WI38 (cell line): ENCODE measurements around the gene LLPH.

Experiments
- H3K4me3 ChIP-seq: 2 replicates; pipeline ENCODE4 v1.5.1; 2011; ENCODE audit warnings: low read depth, mild to moderate bottlenecking, control low read depth, low read length
- TF ChIP-seq, protein P1 (sequence below): IDR thresholded peaks from 2 replicates; pipeline ENCODE4 v1.5.1; 2012; ENCODE audit warnings: low read depth, mild to moderate bottlenecking, control low read depth, low read length

Gene LLPH

DNA sequence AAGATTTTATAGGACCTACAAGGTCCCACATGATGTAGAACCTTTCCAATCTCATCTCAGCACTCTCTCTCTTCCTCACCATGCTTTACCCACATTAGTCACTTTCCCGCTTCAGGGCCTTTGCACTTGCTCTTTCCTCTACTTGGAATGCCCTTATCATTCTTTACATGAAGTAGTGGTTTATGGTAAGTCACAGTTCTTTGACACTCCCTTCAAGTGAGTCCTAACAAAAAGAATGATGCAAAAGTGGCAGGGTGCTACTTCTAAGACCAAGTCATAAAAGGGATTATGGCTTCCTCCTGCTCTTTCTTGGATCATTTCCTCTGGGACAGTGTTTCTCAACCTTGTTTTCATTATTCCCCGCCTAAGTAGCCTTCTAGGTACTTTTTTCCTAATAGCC is 26.1 kb upstream of the LLPH start:
- H3K4me3 ChIP-seq: no peak overlapping the region
- TF ChIP-seq, protein P1, sequence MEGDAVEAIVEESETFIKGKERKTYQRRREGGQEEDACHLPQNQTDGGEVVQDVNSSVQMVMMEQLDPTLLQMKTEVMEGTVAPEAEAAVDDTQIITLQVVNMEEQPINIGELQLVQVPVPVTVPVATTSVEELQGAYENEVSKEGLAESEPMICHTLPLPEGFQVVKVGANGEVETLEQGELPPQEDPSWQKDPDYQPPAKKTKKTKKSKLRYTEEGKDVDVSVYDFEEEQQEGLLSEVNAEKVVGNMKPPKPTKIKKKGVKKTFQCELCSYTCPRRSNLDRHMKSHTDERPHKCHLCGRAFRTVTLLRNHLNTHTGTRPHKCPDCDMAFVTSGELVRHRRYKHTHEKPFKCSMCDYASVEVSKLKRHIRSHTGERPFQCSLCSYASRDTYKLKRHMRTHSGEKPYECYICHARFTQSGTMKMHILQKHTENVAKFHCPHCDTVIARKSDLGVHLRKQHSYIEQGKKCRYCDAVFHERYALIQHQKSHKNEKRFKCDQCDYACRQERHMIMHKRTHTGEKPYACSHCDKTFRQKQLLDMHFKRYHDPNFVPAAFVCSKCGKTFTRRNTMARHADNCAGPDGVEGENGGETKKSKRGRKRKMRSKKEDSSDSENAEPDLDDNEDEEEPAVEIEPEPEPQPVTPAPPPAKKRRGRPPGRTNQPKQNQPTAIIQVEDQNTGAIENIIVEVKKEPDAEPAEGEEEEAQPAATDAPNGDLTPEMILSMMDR: no peak

DNA sequence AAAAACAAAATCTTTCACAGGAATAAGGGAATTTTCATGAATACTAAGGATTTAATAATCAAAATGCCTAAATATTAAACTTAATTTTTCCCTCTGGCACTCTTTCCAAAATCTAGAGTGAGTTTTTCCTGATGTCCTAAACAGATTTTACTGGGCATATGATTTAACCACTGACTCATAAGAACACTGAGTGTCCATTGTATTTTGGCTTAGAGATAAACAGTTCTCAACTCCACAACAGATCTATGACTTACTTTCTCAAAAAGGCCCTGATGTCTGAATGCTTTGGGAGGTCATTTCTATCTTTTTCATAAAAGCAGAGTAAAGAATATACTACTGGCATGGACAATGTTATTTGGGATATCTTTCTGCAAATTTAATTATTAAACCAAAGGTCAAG is 24.2 kb upstream of the LLPH start:
- H3K4me3 ChIP-seq: no peak overlapping the region
- TF ChIP-seq, protein P1: no peak

DNA sequence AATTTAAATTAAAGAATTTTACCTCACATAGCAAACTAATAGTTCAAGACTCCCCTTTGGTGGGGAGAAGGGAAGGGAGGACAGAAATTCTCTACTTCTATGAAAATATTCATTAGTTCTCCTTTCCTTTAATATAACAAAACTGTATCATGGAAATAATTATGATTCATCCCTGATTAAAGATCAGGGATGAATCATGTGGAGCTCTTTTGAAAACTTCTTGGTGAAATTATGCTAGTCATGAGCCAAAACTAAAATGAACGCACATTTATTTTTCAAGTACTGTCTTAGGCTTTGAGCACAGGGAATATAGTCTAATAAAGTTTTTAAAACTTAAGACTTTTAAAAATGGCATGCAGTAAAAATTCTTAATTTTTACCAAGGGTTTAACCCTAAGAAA is 22.2 kb upstream of the LLPH start:
- TF ChIP-seq, protein P1: no peak

DNA sequence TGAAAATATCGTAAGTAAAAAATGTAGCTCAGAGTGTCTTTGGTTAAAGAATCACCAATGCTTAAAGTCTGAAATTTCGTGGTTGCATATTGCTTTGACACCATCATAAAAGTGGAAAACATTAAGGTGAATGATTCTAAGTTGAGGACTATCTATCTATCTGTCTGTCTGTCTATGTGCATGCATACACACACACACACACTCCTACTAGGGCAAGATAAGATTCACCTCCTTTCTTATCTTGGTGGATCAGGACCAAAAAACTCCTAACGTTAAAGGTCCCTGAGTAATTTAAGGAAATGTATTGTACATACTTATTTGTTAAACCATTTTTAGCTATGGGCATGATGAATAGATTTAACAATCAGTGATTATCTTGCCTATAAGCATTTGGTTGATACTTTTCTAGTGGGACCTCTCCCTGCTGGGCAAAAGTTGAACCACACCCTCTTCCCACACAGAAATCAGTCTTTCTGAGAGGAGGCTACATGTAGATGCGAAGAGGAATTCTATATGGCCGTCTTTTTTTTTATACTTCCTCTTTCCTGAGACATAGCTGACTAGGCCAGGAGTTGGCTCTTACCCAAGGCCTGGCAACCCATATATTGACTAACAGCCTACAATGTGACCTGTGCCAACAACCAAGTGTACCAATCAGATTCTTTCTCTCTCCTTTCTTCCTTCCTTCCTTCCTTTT is 19.3 kb upstream of the LLPH start:
- no peak overlapping the region for H3K4me3 ChIP-seq
- TF ChIP-seq, protein P1: no peak

More for the DNA sequence above, 22.2 kb upstream of the LLPH start:
- H3K4me3 ChIP-seq: no peak overlapping the region

DNA sequence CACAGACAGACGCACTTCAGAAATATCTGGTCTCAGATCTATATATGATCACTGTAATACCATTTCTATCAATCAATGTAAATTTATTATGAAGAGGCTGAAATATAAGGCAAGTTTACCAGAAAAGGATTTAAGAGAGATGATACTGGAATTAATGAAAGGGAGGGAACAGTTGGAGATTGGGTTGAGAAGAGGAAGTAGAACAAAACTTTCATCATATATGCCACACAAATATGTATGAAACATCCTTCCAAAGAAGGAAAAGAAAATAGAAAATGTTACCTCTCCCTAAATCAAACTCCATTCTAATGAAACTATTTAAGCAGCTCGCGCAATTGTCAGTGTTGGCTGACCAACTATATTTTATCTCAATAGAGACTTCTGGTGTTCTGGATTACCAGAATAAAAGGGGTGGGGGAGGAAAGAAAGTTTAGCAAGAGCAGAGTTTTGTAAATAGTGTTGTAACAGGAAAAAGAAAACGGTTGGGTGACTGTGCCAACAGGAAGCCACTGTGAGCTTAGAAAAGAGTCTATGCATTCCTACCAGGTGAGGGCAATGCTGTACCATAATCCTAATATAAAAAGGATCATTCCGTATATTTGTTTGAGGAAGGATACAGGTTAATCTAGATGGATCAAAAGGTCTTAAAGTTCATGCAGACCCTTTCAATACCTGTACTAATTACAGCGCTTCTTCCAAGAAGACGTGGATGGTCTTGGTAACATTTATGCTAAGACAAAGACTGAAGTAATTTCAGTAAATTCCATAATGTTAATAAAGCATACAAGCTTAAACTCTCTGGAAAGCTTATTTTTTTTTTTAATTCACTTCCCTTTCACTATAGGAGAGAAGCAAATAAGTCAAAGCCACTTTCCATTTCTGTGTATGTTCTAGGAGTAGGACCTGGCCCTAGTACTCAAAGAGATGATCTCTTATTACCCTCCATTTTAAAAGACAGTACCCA is 14.5 kb upstream of the LLPH start:
- TF ChIP-seq, protein P1: peak; percentile 29; the same call in 1 of the 2 replicates
- no peak overlapping the region for H3K4me3 ChIP-seq

DNA sequence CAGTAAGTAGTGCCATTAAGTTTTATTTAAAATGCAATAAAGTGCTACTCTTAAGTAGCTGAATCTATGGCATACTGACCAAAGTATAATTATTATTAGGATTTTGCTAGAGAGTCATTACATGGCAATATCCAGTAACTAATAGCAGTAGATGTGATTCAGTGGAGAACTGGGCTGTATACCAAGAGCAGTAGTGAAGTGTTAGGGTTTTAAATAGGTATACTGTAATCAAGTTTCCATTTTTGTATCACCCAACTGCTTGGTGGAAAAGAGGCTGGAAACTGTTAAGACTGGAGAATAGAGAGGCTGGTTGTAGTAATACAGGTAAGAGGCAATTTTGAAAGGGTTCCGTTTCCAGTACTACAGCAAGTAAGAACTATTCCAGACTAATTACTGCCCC is 13.3 kb upstream of the LLPH start:
- TF ChIP-seq, protein P1: no peak
- H3K4me3 ChIP-seq: no peak overlapping the region

DNA sequence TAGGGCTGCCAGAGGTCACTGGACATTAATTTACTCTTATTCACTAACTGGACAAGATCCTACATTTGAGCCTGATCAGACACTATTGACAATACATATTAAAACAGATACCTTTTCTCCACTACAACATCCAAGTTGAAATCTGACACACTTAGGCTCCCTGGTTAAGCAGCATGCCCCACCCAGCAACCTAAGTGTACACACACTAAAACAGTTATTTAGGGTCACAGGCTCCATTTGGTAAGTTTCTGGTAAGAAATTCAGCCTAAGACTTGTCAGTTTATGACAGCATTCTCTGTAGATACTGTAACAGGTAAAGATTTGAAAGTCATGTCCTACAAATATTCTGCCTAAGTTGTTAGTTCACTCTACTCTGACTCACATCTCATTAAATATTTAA is 12.3 kb upstream of the LLPH start:
- TF ChIP-seq, protein P1: no peak

More for the DNA sequence above, 12.3 kb upstream of the LLPH start:
- no peak overlapping the region for H3K4me3 ChIP-seq
